WTC11 (cell line): ENCODE results near the gene TMEM217. TPM values are rescaled to one million over a fixed set of nuclear protein-coding genes. Genes with fewer than 3 reads are reported as not detected.

Source experiments
- ATAC-seq: fragments of 200-7000 bp; cut with Tn5 transposase; 2 replicates; pipeline ENCODE4 v1.10.0; 2021; ENCODE audit warnings: mild to moderate bottlenecking, moderate library complexity
- CTCF ChIA-PET: fragments of 300-600 bp; sonication (Branson Sonifier 250); formaldehyde crosslinking; loops from one replicate; lab custom pipeline; 2021; ENCODE audit warnings: antibody characterized with exemption; lab: Charles Lee
- POLR2A ChIA-PET: fragments of 350-600 bp; sonication (Branson Sonifier 250); formaldehyde crosslinking; loops from one replicate; lab custom pipeline; 2021; ENCODE audit warnings: antibody characterized with exemption; lab: Charles Lee
- DNase-seq: peaks from one replicate; pipeline ENCODE4 v3.0.0; 2021; ENCODE audit warnings: low spot score
- H3K27ac Mint-ChIP-seq: 2 replicates; pipeline ENCODE4 v1.8.0; 2021; ENCODE audit warnings: mixed read lengths
- H3K27me3 Mint-ChIP-seq: 2 replicates; pipeline ENCODE4 v1.8.0; 2021; ENCODE audit warnings: low read depth, mild to moderate bottlenecking, moderate library complexity, mixed read lengths
- H3K36me3 Mint-ChIP-seq: 2 replicates; pipeline ENCODE4 v1.8.0; 2021; ENCODE audit warnings: mixed read lengths
- H3K4me1 Mint-ChIP-seq: 2 replicates; pipeline ENCODE4 v1.8.0; 2022; ENCODE audit warnings: mixed read lengths
- H3K4me3 Mint-ChIP-seq: 2 replicates; pipeline ENCODE4 v1.8.0; 2021; ENCODE audit warnings: mild to moderate bottlenecking, moderate library complexity, mixed read lengths
- H3K9me3 Mint-ChIP-seq: 2 replicates; pipeline ENCODE4 v1.8.0; 2021; ENCODE audit warnings: mixed read lengths
- AR ChIP-seq: fragments of 250-450 bp; sonication (Bioruptor Pico); IDR thresholded peaks from 2 replicates; pipeline ENCODE4 v1.9.0; 2021; ENCODE audit warnings: mild to moderate bottlenecking
- ATF3 ChIP-seq: sonication (generic); formaldehyde crosslinking; conservative IDR thresholded peaks from 2 replicates; pipeline ENCODE4 v1.8.1; 2022; ENCODE audit warnings: mild to moderate bottlenecking, missing genetic modification reagents
- ATF6 ChIP-seq: sonication (generic); formaldehyde crosslinking; IDR thresholded peaks from 2 replicates; pipeline ENCODE4 v1.8.1; 2023; ENCODE audit warnings: mild to moderate bottlenecking, missing genetic modification reagents
- FOXK1 ChIP-seq: sonication (generic); formaldehyde crosslinking; IDR thresholded peaks from 2 replicates; pipeline ENCODE4 v1.8.0; 2022; ENCODE audit warnings: mild to moderate bottlenecking, moderate library complexity, missing genetic modification reagents
- FOXP4 ChIP-seq: sonication (generic); formaldehyde crosslinking; IDR thresholded peaks from 2 replicates; pipeline ENCODE4 v1.8.0; 2022; ENCODE audit warnings: mild to moderate bottlenecking, missing genetic modification reagents
- GRHL2 ChIP-seq: fragments of 250-450 bp; sonication (Bioruptor Pico); IDR thresholded peaks from 2 replicates; pipeline ENCODE4 v1.8.0; 2022; ENCODE audit warnings: mild to moderate bottlenecking, moderate library complexity; ENCODE audit not compliant: insufficient replicate concordance, severe bottlenecking
- GTF2I ChIP-seq: fragments of 250-450 bp; sonication (Bioruptor Pico); conservative IDR thresholded peaks from 2 replicates; pipeline ENCODE4 v1.4.0; 2021; ENCODE audit warnings: mild to moderate bottlenecking
- KAT7 ChIP-seq: sonication (generic); formaldehyde crosslinking; IDR thresholded peaks from 2 replicates; pipeline ENCODE4 v1.8.1; 2023; ENCODE audit warnings: missing genetic modification reagents, mild to moderate bottlenecking, borderline replicate concordance
- MXD4 ChIP-seq: fragments of 250-450 bp; sonication (Bioruptor Pico); IDR thresholded peaks from 2 replicates; pipeline ENCODE4 v1.8.0; 2021; ENCODE audit warnings: mild to moderate bottlenecking, moderate library complexity, borderline replicate concordance
- NFATC4 ChIP-seq: fragments of 250-450 bp; sonication (Bioruptor Pico); IDR thresholded peaks from 2 replicates; pipeline ENCODE4 v1.9.0; 2021; ENCODE audit warnings: mild to moderate bottlenecking
- PRDM15 ChIP-seq: sonication (generic); formaldehyde crosslinking; IDR thresholded peaks from 2 replicates; pipeline ENCODE4 v1.8.0; 2022; ENCODE audit warnings: missing genetic modification reagents
- ZBTB43 ChIP-seq: sonication (generic); formaldehyde crosslinking; IDR thresholded peaks from 2 replicates; pipeline ENCODE4 v1.8.1; 2023; ENCODE audit warnings: mild to moderate bottlenecking, missing genetic modification reagents
- ZNF121 ChIP-seq: sonication (generic); formaldehyde crosslinking; IDR thresholded peaks from 2 replicates; pipeline ENCODE4 v1.8.0; 2023; ENCODE audit warnings: missing genetic modification reagents
- ZNF138 ChIP-seq: sonication (generic); formaldehyde crosslinking; conservative IDR thresholded peaks from 2 replicates; pipeline ENCODE4 v1.8.1; 2022; ENCODE audit warnings: mild to moderate bottlenecking, moderate library complexity, missing genetic modification reagents
- ZNF281 ChIP-seq: sonication (generic); formaldehyde crosslinking; IDR thresholded peaks from 2 replicates; pipeline ENCODE4 v1.8.0; 2023; ENCODE audit warnings: mild to moderate bottlenecking, missing genetic modification reagents
- total RNA-seq: library from RNA; stranded (reverse); gene quantifications from 3 replicates; pipeline ENCODE4 v1.2.3, GENCODE V29; 2021

Gene TMEM217
- total RNA-seq, 1 experiment from 2014 or later: 0.61 TPM

GRCh38 chr6:37236921-37237320, 21.0 kb downstream of the TMEM217 start:
- DNase-seq (no peak), ATAC-seq (no peak)
- H3K27me3 Mint-ChIP-seq: peaks cover 2% of the 10 kb centered on the region
- POLR2A ChIA-PET: no interaction called here
- no peak overlapping the region for H3K4me3 Mint-ChIP-seq
- no peak overlapping the region for H3K27ac Mint-ChIP-seq
- no peaks in the 10 kb centered on the region for H3K36me3 Mint-ChIP-seq
- H3K4me1 Mint-ChIP-seq: peaks cover 9% of the 10 kb centered on the region
- TF ChIP-seq NFATC4 (CRISPR knock-in tag) (no peak), KAT7 (CRISPR knock-in tag) (no peak), AR (no peak), MXD4 (CRISPR knock-in tag) (no peak), FOXP4 (CRISPR knock-in tag) (no peak), ZNF121 (CRISPR knock-in tag) (no peak), ZNF281 (CRISPR knock-in tag) (no peak)
- CTCF ChIA-PET: no interaction called here
- H3K9me3 Mint-ChIP-seq: peaks cover 5% of the 10 kb centered on the region

- Mint-ChIP-seq H3K9me3 (peaks cover 5% of the 10 kb centered on the region), H3K27ac (no peak overlapping the region), H3K36me3 (no peaks in the 10 kb centered on the region; the same call in 1 of the 2 replicates), H3K4me3 (no peak overlapping the region), H3K27me3 (no peaks in the 10 kb centered on the region; the same call in 1 of the 2 replicates), H3K4me1 (peaks cover 15% of the 10 kb centered on the region)
- CTCF ChIA-PET: no interaction called here
- TF ChIP-seq ZNF138 (CRISPR knock-in tag) (no peak), ZBTB43 (CRISPR knock-in tag) (no peak), GRHL2 (CRISPR knock-in tag) (no peak), ATF6 (CRISPR knock-in tag) (no peak), GTF2I (CRISPR knock-in tag) (no peak), FOXK1 (CRISPR knock-in tag) (no peak), ATF3 (CRISPR knock-in tag) (no peak), PRDM15 (no peak), MXD4 (CRISPR knock-in tag) (no peak)
- ATAC-seq (no peak), DNase-seq (no peak)
- POLR2A ChIA-PET: no interaction called here
These were observed 24.4 kb downstream of the TMEM217 start for GRCh38 chr6:37233541-37233940.
